ENCODE results near the gene CELA3B. TPM values are rescaled to one million over a fixed set of nuclear protein-coding genes. Genes with fewer than 3 reads are reported as not detected.

Gene CELA3B
- total RNA-seq, 1 experiment from 2014 or later = 4.4 TPM

DNA sequence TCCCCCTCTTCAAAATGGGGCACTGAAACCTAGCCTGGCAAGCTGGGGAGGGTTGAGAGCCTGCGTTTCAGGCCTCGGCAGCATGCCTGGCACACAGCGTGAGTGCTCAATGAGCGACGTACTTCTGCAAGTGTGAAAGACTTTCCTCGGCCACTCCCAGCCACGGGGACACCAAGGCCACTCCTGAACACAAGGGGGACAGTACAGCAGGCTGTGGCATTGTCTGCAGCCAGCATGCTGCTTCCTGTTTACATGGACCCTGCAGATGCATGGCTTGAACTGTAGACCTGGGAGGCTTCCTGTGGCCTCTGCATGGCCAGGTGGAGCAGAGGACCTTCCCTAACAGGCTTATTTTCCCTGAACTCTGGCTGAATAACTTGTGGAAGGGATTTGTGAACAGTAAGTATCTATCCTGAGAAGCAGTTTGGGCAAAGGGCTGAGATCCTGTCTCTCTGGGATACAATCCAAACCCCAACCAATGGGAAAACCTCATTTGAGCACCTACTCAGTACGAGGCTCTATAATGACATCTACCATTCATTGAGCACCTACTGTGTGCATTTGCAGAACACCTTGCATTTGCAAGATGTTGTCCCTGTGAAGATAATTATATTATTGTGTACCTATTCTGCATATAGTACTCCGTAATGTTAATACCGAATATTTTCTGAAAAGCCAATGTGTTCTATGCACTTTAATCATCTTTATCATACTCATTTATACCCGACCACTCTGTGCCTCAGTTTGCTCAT lies 29.8 kb upstream of the CELA3B start (continued):
- no peak for TF ChIP-seq STAT6 (CRISPR knock-in tag; conservative IDR thresholded peaks at IDR 0.05; ENCODE audit: low read depth)
- no peak for TF ChIP-seq HMGA2 (CRISPR knock-in tag; IDR thresholded peaks at IDR 0.05)
- TF ChIP-seq MAX (CRISPR knock-in tag; IDR thresholded peaks at IDR 0.05) = peak; percentile 48; the same call in 1 of the 2 replicates
- no peak for TF ChIP-seq ATF2 (CRISPR knock-in tag; IDR thresholded peaks at IDR 0.05; ENCODE audit: borderline replicate concordance, low read depth)
- TF ChIP-seq ZNF281 (CRISPR knock-in tag; IDR thresholded peaks at IDR 0.05) = no peak
- peak; percentile 78 for TF ChIP-seq FOXK1 (CRISPR knock-in tag; IDR thresholded peaks at IDR 0.05)
- no peak for TF ChIP-seq GRHL2 (CRISPR knock-in tag; IDR thresholded peaks at IDR 0.05; ENCODE audit: insufficient replicate concordance, severe bottlenecking)
- TF ChIP-seq, protein P1, sequence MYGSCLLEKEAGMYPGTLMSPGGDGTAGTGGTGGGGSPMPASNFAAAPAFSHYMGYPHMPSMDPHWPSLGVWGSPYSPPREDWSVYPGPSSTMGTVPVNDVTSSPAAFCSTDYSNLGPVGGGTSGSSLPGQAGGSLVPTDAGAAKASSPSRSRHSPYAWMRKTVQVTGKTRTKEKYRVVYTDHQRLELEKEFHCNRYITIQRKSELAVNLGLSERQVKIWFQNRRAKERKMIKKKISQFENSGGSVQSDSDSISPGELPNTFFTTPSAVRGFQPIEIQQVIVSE (CRISPR knock-in tag; IDR thresholded peaks at IDR 0.05; ENCODE audit: borderline replicate concordance) = no peak
- no peak for TF ChIP-seq ZNF671 (CRISPR knock-in tag; IDR thresholded peaks at IDR 0.05)
- TF ChIP-seq OVOL2 (CRISPR knock-in tag; IDR thresholded peaks at IDR 0.05; ENCODE audit: borderline replicate concordance) = no peak
- no peak for TF ChIP-seq FOXP4 (CRISPR knock-in tag; IDR thresholded peaks at IDR 0.05)
- no peak for TF ChIP-seq ESRRA (CRISPR knock-in tag; IDR thresholded peaks at IDR 0.05; ENCODE audit: borderline replicate concordance)
- TF ChIP-seq PREB (CRISPR knock-in tag; IDR thresholded peaks at IDR 0.05; ENCODE audit: borderline replicate concordance) = no peak
- no peak for TF ChIP-seq TEAD4 (CRISPR knock-in tag; IDR thresholded peaks at IDR 0.05)
- TF ChIP-seq SP1 (CRISPR knock-in tag; conservative IDR thresholded peaks at IDR 0.05) = no peak
- TF ChIP-seq, protein P2, sequence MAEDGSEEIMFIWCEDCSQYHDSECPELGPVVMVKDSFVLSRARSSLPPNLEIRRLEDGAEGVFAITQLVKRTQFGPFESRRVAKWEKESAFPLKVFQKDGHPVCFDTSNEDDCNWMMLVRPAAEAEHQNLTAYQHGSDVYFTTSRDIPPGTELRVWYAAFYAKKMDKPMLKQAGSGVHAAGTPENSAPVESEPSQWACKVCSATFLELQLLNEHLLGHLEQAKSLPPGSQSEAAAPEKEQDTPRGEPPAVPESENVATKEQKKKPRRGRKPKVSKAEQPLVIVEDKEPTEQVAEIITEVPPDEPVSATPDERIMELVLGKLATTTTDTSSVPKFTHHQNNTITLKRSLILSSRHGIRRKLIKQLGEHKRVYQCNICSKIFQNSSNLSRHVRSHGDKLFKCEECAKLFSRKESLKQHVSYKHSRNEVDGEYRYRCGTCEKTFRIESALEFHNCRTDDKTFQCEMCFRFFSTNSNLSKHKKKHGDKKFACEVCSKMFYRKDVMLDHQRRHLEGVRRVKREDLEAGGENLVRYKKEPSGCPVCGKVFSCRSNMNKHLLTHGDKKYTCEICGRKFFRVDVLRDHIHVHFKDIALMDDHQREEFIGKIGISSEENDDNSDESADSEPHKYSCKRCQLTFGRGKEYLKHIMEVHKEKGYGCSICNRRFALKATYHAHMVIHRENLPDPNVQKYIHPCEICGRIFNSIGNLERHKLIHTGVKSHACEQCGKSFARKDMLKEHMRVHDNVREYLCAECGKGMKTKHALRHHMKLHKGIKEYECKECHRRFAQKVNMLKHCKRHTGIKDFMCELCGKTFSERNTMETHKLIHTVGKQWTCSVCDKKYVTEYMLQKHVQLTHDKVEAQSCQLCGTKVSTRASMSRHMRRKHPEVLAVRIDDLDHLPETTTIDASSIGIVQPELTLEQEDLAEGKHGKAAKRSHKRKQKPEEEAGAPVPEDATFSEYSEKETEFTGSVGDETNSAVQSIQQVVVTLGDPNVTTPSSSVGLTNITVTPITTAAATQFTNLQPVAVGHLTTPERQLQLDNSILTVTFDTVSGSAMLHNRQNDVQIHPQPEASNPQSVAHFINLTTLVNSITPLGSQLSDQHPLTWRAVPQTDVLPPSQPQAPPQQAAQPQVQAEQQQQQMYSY (CRISPR knock-in tag; IDR thresholded peaks at IDR 0.05) = no peak
- 0 out of 2 replicates have a peak, but pooled peaks have one; percentile 41 for TF ChIP-seq ZBTB43 (CRISPR knock-in tag; IDR thresholded peaks at IDR 0.05)
- TF ChIP-seq ZNF263 (CRISPR knock-in tag; IDR thresholded peaks at IDR 0.05; ENCODE audit: low read depth) = no peak
- TF ChIP-seq FOXP1 (CRISPR knock-in tag; IDR thresholded peaks at IDR 0.05; ENCODE audit: borderline replicate concordance) = peak; percentile 28; the same call in 1 of the 2 replicates

Data from WTC11 (cell line).